ENCODE results near the gene NSD1.
A peak's percentile ranks its signal among the peaks of the same experiment; 100 is the strongest.

Gene NSD1

DNA sequence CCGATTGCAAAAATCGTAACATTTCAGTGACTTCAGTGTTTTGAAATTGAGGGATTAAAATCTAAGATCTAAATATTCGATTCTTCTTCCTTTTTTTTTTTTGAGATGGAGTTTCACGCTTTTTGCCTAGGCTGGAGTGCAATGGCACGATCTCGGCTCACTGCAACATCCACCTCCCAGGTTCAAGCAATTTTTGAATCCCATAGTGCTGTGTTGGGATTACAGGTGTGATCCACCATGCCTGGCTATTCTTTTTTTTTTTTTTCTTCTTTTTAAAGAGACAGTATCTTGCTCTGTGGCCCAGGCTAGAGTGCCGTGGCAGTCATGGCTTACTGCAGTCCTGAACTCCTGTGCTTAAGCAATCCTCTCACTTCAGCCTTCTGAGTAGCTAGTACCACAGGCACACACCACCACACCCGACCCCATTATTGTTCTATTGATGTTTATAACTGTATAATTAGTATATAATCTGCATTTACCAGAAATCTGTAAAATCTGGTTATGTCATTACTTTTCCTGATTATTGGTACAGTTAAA is 42.7 kb downstream of the NSD1 start:
- DNase-seq (ENCODE audit: low spot score), result no peak

- peak; percentile 28 for DNase-seq (ENCODE audit: low spot score)
Measured at GRCh38 chr5:177177847-177178437, 44.4 kb downstream of the NSD1 start.

- DNase-seq (ENCODE audit: low spot score), result no peak
Measured at GRCh38 chr5:177178733-177179304, 45.2 kb downstream of the NSD1 start.

GRCh38 chr5:177179431-177179830 is 45.9 kb downstream of the NSD1 start:
- no peak for DNase-seq (ENCODE audit: low spot score)

DNA sequence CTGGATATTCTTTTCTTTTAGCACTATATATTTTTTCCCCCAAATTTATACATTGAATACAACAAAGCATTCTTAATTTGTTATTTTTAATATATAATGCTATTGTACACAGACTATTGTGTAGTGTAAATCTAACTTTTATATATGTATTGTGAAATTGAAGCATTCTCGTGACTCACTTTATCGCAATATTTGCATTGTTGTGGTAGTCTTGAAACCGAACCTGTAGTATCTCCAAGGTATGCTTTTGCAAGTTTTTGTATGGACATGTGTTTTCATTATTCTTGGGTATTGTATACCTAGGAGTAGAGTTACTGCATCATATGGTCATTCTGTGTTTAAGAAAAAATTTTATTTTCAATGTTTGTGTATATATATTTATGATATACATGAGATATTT is 49.6 kb downstream of the NSD1 start:
- DNase-seq (ENCODE audit: low spot score), result no peak

- DNase-seq (ENCODE audit: low spot score), result no peak
Measured at GRCh38 chr5:177183766-177184360, 50.3 kb downstream of the NSD1 start.

DNA sequence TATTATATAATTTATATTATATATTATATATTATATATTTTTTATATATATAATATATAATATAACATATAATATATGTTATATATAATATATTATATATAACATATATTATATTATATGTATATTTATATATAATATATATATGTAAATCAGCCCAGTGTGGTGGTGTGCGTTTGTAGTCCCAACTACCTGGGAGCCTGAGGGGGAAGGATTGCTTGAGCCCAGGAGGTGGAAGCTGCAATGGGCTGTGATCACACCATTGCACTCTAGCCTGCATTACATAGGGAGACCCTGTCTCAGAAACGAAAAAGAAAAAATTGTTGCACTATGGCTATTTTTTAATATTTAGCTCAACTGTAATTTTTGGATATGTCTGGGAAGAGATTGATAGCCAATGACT is 52.4 kb downstream of the NSD1 start:
- DNase-seq (ENCODE audit: low spot score), result no peak

- DNase-seq (ENCODE audit: low spot score), result no peak
Measured at GRCh38 chr5:177186645-177187044, 53.1 kb downstream of the NSD1 start.

DNA sequence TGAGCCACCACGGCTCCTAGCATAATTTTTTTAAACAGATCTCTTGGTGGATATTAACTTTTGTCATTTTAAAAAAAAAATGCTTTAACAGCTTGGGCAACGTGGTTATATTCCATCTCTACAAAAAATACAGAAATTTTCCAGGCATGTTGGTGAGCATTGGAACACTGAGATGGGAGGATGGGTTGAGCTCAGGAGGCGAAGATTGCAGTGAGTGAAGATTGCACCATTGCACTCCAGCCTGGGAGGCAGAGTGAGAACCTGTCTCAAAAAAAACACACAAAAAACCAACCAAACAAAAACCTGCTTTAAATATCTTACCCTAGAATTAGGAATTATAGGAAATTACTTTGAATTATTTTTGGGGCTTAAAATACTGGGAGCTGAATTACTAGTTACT is 55.2 kb downstream of the NSD1 start:
- no peak for DNase-seq (ENCODE audit: low spot score)

DNA sequence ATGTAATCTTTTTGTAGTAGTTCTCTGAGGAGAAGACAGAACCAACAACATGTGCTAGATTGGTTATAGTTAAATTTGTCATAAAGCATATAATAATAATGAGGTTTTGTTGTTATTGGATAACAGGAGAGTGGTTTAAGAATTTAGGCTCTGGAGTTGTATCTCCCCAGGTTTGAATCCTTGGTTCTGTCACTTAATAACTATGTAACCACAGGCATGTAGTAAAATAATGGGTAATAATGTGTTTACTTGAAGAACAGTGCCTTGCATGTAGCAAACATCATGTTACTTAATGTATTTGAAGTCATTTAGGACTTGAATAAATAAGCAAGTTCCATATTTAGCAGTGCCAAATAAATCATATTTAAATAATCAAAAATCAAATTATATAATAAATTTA is 55.8 kb downstream of the NSD1 start:
- peak; percentile 22 for DNase-seq (ENCODE audit: low spot score)

DNA sequence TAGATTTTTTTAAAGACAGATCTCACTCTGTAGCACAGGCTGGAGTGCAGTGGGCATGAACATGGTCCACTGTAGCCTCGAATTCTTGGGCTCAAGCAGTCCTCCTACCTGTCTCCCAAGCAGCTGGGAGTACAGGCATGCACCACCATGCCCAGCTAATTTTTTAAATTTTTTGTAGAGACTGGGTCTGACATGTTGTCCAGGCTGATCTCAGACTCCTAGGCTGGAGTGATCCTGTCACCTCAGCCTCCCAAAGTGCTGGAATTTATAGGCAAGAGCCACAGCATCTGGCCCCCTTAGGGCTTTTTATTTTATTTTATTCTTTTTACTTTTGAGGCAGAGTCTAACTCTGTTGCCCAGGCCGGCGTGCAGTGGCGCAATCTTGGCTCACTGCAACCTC is 56.4 kb downstream of the NSD1 start:
- DNase-seq (ENCODE audit: low spot score), result no peak

GRCh38 chr5:177194268-177194667 is 60.7 kb downstream of the NSD1 start:
- peak; percentile 99 for DNase-seq (ENCODE audit: low spot score)

DNA sequence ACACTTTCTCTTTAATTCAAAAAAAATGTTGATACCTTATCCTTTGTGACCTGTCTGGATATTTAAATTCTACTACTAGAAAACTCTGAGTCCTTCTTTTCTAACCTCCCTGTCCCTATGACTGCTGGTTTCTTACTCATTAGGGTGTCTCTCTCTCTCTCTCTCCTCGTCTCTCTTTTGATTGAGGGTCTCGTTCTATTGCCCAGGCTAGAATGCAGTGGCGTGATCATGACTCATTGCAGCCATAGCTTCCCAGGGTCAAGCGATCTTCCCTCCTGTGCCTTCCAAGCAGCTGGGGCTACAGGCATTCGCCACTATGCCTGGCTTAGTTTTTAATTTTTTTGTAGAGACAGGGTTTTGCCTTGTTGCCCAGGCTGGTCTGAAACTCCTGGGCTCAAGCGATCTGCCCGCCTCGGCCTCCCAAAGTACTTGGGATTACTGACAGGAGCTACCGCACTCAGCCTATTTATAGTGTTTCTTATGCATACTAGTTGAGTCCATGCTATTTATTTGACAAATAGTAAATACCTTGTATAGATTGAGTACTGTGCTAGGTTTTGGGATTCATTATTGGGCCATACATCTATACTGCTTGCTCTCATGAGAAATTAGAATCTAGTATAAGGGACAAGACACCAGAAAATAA is 61.9 kb downstream of the NSD1 start:
- DNase-seq (ENCODE audit: low spot score), result no peak

- DNase-seq (ENCODE audit: low spot score), result no peak
Measured at GRCh38 chr5:177198738-177199137, 65.2 kb downstream of the NSD1 start.

DNA sequence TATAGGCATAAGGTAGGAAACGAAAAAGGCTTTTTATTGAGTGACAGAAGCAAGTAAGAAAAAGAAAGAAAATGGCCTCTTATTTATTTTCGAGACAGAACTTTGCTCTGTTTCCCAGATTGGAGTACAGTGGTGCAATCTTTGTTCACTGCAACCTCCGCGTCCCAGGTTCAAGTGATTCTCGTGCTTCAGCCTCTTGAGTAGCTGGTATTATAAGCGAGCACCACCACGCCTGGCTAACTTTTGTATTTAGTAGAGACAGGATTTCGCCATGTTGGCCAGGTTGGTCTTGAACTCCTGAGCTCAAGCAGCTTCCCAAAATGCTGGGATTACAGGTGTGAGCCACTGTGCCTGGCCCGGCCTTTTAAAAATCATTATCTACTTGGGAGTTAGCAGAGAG is 70.7 kb downstream of the NSD1 start:
- no peak for DNase-seq (ENCODE audit: low spot score)

DNA sequence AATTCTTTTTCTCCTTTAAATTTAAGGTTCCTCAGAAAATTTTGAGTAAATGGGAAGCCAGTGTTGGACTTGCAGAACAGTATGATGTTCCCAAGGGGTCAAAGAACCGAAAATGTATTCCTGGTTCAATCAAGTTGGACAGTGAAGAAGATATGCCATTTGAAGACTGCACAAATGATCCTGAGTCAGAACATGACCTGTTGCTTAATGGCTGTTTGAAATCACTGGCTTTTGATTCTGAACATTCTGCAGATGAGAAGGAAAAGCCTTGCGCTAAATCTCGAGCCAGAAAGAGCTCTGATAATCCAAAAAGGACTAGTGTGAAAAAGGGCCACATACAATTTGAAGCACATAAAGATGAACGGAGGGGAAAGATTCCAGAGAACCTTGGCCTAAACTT is 76.0 kb downstream of the NSD1 start:
- no peak for DNase-seq (ENCODE audit: low spot score)

GRCh38 chr5:177212242-177212641 is 78.7 kb downstream of the NSD1 start:
- no peak for DNase-seq (ENCODE audit: low spot score)

DNA sequence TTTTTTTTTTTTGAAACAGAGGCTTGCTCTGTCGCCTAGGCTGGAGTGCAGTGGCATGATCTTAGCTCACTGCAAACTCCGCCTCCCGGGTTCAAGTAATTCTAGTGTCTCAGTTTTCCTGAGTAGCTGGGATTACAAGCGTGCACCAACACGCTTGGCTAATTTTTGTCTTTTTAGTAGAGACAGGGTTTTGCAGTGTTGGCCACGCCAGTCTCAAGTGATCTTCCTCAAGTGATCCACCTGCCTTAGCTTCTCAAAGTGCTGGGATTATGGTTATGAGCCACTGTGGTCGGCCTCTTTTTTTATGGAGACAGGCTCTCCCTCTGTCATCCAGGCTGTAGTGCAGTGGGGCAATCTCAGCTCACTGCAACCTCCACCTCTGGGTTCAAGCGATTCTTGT is 87.0 kb downstream of the NSD1 start:
- DNase-seq (ENCODE audit: low spot score), result no peak

DNA sequence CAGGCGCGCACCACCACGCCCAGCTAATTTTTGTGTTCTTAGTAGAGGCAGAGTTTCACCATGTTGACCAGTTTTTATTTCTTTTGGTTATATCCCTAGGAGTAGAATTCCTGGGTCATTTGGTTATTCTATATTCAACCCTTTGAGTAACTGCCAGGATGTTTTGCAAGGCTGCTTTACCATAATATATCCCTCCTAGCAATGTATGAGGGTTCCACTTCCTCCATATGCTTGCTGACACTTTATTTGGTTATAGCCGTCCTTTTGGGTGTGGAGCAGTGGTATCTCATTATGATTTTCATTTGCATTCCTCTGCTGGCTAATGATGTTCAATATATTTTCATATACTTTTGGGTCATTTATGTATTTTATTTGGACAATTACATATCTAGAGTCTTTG is 88.7 kb downstream of the NSD1 start:
- DNase-seq (ENCODE audit: low spot score), result no peak

GRCh38 chr5:177225798-177226197 is 92.2 kb downstream of the NSD1 start:
- DNase-seq (ENCODE audit: low spot score), result no peak

- DNase-seq (ENCODE audit: low spot score), result no peak
Measured at GRCh38 chr5:177226860-177227259, 93.3 kb downstream of the NSD1 start.

GRCh38 chr5:177228751-177229150 is 95.2 kb downstream of the NSD1 start:
- DNase-seq (ENCODE audit: low spot score), result no peak

GRCh38 chr5:177230660-177231059 is 97.1 kb downstream of the NSD1 start:
- DNase-seq (ENCODE audit: low spot score), result no peak

Data from kidney tubule cell (primary cell).